Glomerular visceral epithelial cell (primary cell): Measurements from ENCODE around the gene OXTR.

ENCODE experiments used
- DNase-seq: peaks from one replicate; pipeline ENCODE4 v3.0.0-alpha.2; 2016; ENCODE audit errors: extremely low spot score

The OXTR gene

DNA sequence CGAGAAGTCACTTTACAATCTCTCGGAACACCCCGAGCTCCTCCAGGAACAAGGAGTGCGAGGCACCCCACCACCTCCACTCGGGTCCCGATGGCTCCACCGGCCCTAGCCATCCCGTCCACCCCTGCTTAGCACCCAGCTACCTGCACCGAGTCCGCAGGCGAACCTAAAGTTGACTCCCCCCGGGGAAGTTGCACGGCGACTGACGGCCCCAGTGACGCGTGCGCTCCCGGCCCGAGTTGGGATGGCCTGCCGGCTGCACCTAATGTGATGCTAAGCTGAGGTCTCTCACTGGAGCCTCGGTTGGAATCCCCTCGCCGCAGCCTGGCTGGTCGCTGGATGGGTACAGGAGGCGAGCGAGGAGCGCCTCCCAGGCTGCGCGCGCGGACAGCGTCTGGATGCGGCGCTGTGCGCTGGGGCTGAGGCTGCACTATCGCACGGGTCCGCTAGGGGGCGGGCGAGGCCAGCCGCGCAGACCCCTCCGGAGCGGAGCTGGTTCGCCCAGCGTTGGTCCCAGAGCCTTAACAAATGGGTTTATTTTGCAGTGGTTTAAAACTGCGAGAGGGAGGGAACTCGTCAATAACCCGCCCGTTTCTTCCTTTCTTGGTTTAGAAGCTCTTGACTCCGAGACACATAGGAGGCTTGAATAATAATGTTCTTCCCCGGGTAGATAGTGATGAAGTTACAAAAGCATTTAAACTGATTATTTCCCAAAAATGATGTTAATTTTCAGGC, at the start of gene OXTR:
OXTR (minus strand) TSS at position 526 of the 735 bp plus-strand sequence. CDS start 1,426 bp downstream, outside the sequence.
- DNase-seq, result peak; percentile 81

GRCh38 chr3:8817486-8817885, 48.1 kb upstream of the OXTR start:
- DNase-seq, result no peak

- peak; percentile 28 for DNase-seq
These were observed 46.7 kb upstream of the OXTR start for GRCh38 chr3:8816106-8816505.

DNA sequence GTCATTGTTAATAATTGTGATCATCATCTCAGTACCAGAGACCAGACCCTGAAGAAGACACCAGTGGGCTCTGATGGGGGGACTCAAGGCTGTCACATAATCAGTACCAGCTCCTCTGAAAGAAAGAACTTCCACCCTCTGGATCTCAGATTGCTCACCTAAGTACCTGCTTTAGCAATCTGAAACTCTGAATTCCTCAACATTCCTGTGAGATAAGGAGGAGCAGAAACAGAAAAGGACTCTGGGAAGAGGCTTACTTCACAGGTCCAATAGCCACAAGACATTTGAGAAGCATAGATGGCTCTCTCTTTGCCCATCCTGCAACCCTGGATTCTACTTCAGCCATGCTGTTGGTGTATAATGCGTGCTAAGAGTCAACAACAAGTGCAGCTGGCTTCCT, 44.0 kb upstream of the OXTR start:
- no peak for DNase-seq

- no peak for DNase-seq
These were observed 41.1 kb upstream of the OXTR start for GRCh38 chr3:8810561-8810960.

GRCh38 chr3:8805774-8806173, 36.4 kb upstream of the OXTR start:
- no peak for DNase-seq

- DNase-seq, result no peak
These were observed 32.8 kb upstream of the OXTR start for GRCh38 chr3:8802256-8802655.

GRCh38 chr3:8800016-8800415, 30.6 kb upstream of the OXTR start:
- no peak for DNase-seq

DNA sequence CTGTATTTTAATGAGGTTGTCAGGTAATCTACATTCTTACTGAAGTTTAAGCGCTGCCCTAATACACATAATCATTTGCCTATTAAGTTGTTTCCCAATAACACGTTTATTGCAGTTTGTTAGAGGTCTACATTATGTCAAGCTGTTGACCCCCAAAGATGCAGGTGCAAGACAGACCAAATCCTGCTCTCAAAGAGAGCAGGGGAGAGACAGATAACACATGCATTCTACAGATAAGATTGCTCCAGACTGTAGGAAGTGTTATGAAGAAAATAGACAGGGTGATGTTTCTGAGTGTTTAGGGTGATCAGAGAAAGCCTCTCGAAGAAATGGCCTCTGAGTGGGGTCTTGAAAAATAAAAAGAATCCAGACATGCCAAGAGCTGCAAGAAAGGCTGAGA, 24.8 kb upstream of the OXTR start:
- no peak for DNase-seq

DNA sequence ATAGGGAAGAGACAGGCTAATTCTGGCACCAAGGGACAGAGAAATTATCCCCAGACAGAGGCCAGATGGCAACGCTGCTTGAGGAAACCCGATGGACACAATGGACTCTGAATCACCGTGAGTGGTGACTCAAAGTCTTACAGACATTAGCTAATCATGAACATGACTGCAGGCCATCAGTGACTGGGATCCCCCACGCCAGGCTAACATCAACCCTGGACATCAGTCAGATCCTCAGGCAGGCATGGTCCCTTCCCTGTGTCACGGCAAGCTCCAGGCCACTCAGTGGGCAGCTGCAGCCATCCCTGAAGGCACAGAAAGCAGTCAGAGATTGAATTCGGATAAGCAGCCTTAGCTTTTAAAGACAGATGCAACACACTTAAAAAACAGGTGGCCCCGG, 23.8 kb upstream of the OXTR start:
- DNase-seq, result peak; percentile 70

- no peak for DNase-seq
These were observed 21.1 kb upstream of the OXTR start for GRCh38 chr3:8790529-8790928.

DNA sequence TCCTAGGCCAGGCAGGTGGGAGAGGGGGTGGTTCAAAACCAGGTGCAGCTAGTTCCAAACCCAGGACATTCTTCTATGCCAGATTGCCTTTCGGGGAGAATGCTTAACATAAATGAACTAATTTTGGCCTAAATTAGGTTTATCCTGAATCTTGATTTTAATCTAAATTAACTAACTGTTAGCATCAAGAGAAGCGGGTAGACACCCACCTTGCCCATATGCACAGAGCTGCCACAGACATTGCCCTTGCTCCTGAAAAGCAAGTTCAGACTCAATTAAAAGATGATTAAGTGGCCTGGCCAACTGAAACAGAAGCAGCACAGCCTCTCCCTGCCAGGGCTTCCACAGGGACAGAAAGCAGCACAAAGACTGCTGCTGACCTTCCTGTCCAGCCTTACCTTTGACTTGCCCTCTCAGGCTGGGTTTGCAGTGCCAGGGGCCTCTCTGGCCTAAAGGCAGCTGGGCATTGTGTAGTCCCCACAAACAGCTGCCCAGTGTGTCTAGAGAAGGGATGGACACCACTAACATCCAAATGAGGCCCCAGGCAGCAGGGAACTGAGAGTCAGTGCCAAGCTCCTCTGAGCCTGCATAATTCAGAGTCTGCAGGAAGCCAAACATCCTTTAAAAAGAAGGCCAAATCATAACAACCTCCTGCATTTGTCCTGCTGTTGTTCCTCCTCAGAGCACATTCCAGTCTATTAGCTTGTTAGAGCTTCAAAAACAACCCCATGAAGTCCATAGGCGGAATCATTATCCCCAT, 15.4 kb upstream of the OXTR start:
- DNase-seq, result no peak

GRCh38 chr3:8780279-8780678, 10.9 kb upstream of the OXTR start:
- DNase-seq, result no peak

GRCh38 chr3:8778475-8778874, 9.1 kb upstream of the OXTR start:
- DNase-seq, result no peak

GRCh38 chr3:8777978-8778267, 8.5 kb upstream of the OXTR start:
- no peak for DNase-seq

DNA sequence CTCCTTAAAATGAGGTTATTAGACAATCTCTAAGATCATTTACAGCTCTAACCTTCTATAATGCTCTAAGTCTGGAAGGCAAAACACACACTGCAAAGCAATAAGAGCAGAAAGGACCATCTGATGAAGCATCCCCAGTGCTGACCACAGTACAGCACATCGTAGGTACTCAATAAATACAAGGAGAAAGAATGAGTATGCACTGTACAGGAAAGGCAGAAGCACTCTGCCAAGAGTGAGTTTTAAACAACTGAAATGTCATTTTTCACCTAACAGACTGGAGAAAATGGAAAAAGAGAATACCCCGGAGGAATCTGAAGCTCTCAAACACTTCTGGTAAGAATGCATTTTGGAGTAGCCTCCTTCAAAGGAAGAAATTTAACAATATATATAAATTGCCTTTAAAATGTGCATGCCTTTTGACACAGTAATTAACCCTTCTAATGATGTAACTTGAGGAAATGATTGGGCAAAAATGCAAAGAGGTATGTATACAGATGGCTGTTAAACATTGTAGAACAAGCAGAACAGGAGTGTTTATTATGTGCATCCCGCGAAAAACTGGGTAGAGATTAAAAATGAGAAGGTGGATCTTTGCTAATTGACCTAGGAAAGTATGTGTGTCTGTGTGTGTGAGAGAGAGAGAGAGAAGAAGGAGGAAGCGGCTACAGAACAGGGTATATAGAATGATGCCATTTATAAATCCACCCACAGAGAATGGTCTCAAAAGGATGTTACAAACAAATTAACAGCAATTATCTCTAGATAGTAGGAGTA, 8.0 kb upstream of the OXTR start:
- DNase-seq, result no peak

- no peak for DNase-seq
These were observed 7.0 kb upstream of the OXTR start for GRCh38 chr3:8776406-8776805.

DNA sequence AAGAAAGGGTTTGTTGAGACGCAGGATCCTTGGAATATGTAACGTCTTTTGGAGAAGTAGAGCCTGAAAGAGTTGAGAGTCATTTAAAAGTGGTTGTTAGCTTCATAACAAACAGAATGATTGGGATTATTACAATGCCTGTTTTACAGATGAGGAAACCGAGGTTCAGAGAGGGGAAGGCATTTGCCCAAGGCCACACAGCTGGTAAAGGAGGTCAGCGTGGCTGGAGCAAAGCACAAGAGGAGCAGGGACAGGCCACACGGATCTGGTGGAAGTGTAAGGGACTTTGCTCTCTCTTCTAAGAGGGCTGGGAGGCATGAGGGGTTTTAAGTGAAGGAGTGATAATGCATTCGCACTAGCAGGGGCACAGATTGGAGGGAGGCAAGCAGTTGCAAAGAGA, 6.2 kb upstream of the OXTR start:
- DNase-seq, result no peak

GRCh38 chr3:8775181-8775580, 5.8 kb upstream of the OXTR start:
- no peak for DNase-seq

DNA sequence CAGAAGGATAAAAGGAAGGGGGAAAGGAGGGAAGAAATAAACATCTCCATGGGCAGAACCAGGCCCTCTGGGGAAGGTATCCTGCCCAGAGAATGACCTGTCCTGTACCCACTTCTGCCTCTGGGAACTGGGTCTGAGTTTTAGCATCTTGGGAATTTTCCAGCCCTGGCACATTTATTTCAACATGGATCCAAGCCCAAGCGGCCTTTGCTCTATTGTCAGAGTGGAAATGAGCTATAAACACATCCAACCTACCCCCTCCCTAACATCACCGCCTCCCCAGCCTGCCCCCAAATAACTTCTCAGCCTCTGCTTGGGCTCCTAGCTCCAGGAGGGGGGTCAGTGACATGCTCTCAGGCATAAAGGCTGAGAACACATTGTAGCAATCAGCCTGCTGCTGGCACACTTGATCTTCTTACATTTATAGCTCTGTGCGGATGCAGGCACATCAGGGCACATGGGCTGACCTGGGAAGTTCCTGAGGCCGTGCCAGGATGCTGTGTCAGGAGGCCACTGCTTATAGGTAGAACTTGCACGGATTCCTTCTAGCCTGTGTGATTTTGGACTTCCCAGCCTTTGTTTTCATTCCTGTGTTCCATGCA, 4.6 kb upstream of the OXTR start:
- no peak for DNase-seq

DNA sequence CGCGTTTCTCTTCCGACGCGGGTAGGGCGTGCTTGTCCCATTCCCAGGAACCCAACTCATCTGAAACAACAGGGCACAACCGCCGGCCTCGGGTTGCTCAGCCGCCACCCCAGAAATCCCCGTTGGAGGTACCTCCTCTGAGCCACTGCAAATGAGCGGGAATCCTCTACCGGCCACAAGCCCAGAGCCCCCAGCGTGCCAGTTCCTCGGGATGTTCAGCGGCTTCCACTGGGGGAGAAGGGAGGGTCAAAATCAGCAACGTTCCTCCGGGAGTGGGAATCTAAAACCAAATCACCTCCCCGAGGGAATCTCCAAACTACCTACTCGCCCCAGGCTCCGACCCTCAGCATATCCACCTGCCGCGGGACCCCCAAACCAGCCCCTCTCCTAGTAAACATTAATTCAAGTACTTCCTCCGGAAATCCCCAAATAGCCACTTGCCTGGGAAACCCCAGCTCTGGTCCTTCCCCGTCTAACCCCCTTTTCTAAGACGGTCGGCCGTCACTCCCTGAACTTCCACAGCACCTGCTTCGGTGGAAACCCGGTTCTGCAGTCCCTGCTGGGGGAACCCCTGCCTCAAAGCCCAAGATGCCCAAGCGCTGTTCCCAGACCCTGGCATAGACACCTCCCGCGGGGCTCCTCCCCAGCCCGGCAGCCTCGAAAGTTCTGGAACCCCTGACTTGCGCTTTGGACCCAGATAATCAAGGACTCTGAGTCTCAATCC, 887 bp downstream of the OXTR start:
- DNase-seq, result peak; percentile 31
